TTC549 (cell line): ENCODE measurements around the gene TOR2A.
"Not testable (repeated sequence)": the region's sequence is repeated elsewhere in the genome, so short reads cannot be mapped to it uniquely, and the experiment has no call there.

Source experiments
- FAIRE-seq: peaks from 2 replicates; lab custom pipeline; 2012; peaks lifted over from hg19 to GRCh38; lab: Jason Lieb, UNC

Gene TOR2A

GRCh38 chr9:127768698-127769097 is 33.6 kb upstream of the TOR2A start:
- FAIRE-seq, result no peak

GRCh38 chr9:127767909-127768331 is 32.8 kb upstream of the TOR2A start:
- no peak for FAIRE-seq

GRCh38 chr9:127767410-127767809 is 32.3 kb upstream of the TOR2A start:
- no peak for FAIRE-seq

GRCh38 chr9:127765418-127765817 is 30.3 kb upstream of the TOR2A start:
- FAIRE-seq, result no peak

- FAIRE-seq, result no peak
Observed at GRCh38 chr9:127763918-127764384, 28.9 kb upstream of the TOR2A start.

GRCh38 chr9:127762111-127762676 is 27.1 kb upstream of the TOR2A start:
- no peak for FAIRE-seq

GRCh38 chr9:127761491-127761956 is 26.4 kb upstream of the TOR2A start:
- no peak for FAIRE-seq

- FAIRE-seq, result no peak
Observed at GRCh38 chr9:127761061-127761460, 26.0 kb upstream of the TOR2A start.

- FAIRE-seq, result no peak
Observed at GRCh38 chr9:127758843-127759242, 23.7 kb upstream of the TOR2A start.

- not testable (repeated sequence) for FAIRE-seq
Observed at GRCh38 chr9:127756776-127757175, 21.7 kb upstream of the TOR2A start.

GRCh38 chr9:127756233-127756632 is 21.1 kb upstream of the TOR2A start:
- FAIRE-seq, result no peak

- FAIRE-seq, result no peak
Observed at GRCh38 chr9:127755061-127756060, 20.3 kb upstream of the TOR2A start.

- FAIRE-seq, result no peak
Observed at GRCh38 chr9:127754099-127755060, 19.3 kb upstream of the TOR2A start.

- FAIRE-seq, result no peak
Observed at GRCh38 chr9:127753622-127754021, 18.5 kb upstream of the TOR2A start.

GRCh38 chr9:127753148-127753547 is 18.1 kb upstream of the TOR2A start:
- no peak for FAIRE-seq

- no peak for FAIRE-seq
Observed at GRCh38 chr9:127751269-127752054, 16.4 kb upstream of the TOR2A start.

- no peak for FAIRE-seq
Observed at GRCh38 chr9:127749090-127749787, 14.1 kb upstream of the TOR2A start.

- FAIRE-seq, result no peak
Observed at GRCh38 chr9:127746959-127747569, 12.0 kb upstream of the TOR2A start.

- FAIRE-seq, result no peak
Observed at GRCh38 chr9:127744398-127745110, 9.5 kb upstream of the TOR2A start.
